NT2/D1 (cell line): ENCODE results near the gene SDCCAG8.

ENCODE experiments used
- SUZ12 ChIP-seq: IDR thresholded peaks from 2 replicates; pipeline ENCODE4 v1.6.1; 2011; ENCODE audit not compliant: insufficient read length, insufficient read depth; ENCODE audit errors: extremely low read depth
- YY1 ChIP-seq: IDR thresholded peaks from 2 replicates; pipeline ENCODE4 v1.6.1; 2011; ENCODE audit not compliant: insufficient read length, insufficient read depth
- ZNF274 ChIP-seq: IDR thresholded peaks from 2 replicates; pipeline ENCODE4 v1.6.1; 2011; ENCODE audit warnings: mild to moderate bottlenecking, low read depth, low read length

DNA sequence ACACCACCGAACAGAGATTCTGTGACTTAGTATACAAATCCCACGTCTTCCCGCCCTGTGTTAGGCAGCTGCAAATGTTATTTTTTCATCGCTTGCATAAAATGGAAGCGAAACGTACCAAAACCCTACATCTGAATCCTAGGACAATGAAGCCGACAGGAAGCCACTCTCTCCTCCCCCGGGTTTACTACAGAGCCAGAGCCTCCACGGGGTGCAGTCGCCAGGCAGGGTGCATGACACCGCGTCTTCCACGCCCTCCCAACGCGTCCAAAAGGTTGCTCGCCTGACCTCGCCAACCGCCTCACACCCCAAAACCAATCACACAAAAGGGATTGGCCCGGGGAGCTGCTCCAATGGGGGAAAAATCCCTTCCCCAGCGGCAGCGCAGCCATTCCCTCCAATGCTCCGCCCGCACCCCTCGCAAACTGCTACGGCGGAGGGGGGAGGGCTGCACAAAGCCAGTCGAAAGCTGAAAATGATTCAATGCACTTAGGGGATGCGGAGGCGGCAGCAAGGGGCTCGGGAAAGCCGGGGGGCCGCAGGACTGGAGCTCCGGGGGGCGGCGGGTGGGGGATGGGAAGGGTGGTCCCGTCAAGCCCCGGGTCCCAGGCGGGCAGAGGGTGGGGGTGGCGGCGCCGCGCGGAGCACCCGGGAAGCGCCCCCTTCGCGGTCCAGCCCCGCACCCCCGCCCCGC, 1.5 kb upstream of the SDCCAG8 start:
- TF ChIP-seq ZNF274 (no peak), YY1 (no peak), SUZ12 (no peak)
